NCI-H2196 treated with DMSO at 0.1 percent for 48 hours (cell line): ENCODE data around the gene RASGRF1.

Experiments used
- DNase-seq: peaks from one replicate; lab custom pipeline; 2025; ENCODE audit not compliant: unreplicated experiment; lab: John Stamatoyannopoulos, UW

The RASGRF1 gene

GRCh38 chr15:79067072-79067833, 23.3 kb downstream of the RASGRF1 start:
- no peak for DNase-seq

- no peak for DNase-seq
Observed at GRCh38 chr15:79066391-79067071, 24.0 kb downstream of the RASGRF1 start.

- DNase-seq = no peak
Observed at GRCh38 chr15:79065706-79066376, 24.7 kb downstream of the RASGRF1 start.

DNA sequence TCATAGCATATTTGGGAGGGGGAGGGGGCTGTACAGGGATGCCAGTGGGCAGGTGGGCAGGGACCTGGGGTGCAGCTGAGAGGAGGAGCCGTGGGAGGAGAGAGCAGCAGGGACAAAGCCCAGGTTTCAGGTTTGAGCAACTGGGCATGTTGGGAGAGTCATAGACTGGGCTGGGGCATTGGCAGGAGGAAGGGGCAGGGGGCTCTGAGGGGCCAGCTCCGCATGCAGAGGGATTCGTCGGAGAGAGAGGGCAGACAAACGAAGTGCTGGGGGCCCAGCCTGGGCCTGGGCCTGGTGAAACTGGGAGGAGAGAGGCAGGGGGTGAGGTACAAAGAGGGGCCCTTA, 25.2 kb downstream of the RASGRF1 start:
- DNase-seq = no peak

DNA sequence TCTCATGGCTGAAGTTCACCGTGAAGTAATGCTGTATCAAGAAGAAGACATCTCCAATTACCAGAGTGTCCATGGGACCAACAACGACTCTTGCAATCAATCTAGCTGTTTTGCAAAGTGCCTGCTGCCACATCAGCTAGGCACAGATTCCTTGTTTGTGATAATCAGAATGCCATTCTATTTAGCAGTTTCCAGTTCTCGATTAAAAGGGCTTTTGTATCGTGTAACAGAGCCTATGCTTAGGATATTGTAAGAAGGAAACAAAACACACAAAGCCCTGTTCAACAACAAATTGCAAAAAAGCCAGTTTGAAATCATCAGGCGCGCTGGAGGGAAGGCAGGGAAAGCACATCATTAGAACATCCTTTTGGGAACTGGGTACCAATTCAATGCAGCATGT, 26.1 kb downstream of the RASGRF1 start:
- no peak for DNase-seq

DNA sequence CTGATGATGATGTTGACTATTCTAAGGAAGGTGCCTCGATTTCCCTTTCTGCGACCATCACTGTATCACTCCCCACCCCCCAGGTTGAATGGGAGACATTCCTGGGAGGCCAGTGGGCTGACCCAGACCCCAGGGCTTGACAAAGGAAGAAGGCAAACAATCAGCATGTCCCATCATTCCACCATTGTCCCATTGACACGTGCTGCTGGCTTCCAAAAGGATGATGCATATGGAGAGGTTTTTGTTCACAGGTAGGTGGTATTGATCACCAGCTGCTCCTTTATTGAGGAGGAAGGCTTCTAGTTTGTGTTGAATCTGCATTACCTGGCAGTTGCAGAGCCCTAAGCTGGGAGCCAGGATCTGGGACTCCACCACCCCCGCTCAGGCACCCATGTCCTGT, 30.4 kb downstream of the RASGRF1 start:
- no peak for DNase-seq

DNA sequence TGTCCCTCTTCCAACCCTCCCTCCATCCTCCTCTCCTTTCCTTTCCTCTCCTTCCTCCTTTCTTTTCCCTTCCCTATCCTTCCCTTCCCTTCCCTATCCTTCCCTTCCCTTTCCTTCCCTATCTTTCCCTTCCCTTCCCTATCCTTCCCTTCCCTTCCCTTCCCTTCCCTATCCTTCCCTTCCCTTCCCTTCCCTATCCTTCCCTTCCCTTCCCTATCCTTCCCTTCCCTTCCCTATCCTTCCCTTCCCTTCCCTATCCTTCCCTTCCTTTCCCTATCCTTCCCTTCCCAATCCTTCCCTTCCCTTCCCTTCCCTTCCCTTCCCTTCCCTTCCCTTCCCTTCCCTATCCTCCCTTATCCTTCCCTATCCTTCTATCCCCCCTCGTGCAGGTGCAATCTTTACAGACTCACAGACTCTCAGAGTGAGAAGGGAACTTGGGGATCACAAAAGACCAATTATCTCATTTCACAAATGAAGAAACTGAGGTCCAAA, 31.5 kb downstream of the RASGRF1 start:
- DNase-seq = no peak

DNA sequence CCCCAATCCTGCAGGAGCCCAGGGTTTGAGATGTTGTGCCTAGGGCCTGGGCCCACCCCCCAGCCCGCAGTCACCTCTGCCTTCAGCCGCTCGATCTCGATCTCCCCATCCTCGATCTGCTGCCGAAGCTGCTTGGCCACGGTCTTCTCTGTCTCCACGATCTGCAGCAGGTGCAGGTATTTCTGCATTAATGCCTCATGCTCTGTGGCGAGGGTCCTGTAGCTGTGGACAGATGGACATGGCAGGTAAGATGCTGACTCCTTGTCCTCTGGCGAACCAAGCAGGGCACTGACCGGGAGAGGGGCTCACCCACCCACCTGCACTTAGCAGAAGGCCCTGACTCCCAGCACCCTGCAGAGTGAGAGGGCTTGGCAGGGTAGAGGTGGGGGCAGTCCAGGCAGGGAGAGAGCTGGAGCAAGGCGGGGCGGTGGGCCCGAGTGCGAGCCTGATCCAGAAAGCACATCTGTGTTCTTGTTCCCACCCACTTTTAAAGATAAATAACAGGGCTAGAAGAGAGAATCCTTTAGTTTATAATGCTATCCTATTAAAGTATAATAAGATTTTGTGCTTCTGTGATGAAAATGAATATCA, 32.2 kb downstream of the RASGRF1 start:
- DNase-seq = no peak

GRCh38 chr15:79057050-79057449, 33.5 kb downstream of the RASGRF1 start:
- no peak for DNase-seq

GRCh38 chr15:79054350-79054749, 36.2 kb downstream of the RASGRF1 start:
- no peak for DNase-seq

DNA sequence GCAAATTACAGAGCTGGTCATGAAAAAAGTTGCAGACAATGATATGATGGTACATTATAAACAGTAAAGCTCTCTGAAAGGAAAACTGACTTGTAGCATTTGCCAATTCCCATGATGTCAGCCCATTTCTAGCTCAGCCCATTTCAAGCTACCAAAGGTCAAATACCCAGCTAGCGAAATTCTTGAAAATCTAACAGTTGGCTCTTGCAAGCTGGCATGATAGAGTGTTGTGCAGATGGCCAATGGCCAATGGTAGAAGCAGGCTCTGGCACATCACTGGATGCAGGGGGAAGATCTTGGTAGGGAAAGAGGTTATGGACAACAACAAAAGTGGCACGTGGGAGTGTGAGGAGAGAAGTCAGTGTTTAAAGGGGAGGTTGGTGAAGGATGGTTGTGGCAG, 36.7 kb downstream of the RASGRF1 start:
- no peak for DNase-seq

GRCh38 chr15:79051941-79052731, 38.4 kb downstream of the RASGRF1 start:
- no peak for DNase-seq

DNA sequence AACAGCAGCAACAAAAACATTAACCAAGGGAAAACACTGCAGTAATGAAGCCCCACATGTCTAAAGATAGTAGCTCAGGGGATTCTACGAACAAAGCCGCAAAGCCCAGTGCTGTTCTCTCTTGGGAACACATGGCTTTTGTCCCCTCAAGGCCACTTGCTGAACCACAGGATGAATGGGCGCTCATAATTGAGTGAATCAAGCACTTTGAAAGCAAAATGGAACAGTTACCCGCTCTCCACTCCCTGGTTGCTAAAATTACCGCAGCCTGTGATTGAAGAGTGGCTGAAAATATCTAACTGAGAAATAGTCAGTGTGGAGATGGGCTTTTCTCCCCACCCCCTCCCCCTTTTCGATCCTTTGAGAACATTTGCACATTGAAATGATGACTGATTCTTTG, 39.6 kb downstream of the RASGRF1 start:
- DNase-seq = no peak

DNA sequence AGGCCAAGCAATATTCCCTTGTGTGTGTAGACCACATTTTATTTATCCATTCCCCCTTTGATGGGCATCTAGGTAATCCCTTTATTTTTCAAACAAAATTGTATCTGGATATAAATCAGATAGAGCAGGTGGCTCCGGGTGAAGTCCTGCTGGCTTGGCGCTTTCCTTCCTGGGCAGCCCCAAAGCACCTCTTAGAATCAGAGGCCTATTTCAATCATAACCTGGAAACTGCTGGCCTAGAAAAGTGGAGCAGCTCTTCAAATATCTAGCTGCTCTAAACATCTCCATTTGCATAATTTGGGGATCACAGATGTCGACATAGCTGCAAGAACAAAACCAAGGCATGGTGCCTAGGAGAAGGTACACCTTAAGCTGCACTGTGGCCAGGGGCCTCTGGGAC, 40.2 kb downstream of the RASGRF1 start:
- DNase-seq = no peak

DNA sequence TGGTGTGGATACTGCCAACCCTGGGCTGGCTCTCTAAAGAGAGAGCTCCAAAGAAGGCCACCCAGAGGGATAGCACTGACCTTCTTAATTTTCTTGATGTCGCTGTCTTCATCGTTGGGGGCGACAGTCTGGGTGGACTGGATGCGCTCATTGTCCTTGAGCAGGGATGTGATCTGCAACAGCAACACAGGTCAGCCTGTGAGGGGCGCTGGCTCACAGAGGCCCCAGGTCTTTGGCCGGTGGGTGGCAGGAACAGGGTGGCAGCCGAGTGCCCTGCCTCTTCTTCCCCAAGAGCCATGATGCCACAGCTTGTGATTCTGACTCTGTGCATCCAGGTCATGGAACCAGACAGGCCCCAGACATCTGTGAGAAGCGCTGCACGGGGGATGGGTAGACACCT, 41.2 kb downstream of the RASGRF1 start:
- no peak for DNase-seq

- no peak for DNase-seq
Observed at GRCh38 chr15:79047676-79048439, 42.7 kb downstream of the RASGRF1 start.

GRCh38 chr15:79046691-79047404, 43.7 kb downstream of the RASGRF1 start:
- no peak for DNase-seq

GRCh38 chr15:79045041-79045440, 45.5 kb downstream of the RASGRF1 start:
- no peak for DNase-seq

DNA sequence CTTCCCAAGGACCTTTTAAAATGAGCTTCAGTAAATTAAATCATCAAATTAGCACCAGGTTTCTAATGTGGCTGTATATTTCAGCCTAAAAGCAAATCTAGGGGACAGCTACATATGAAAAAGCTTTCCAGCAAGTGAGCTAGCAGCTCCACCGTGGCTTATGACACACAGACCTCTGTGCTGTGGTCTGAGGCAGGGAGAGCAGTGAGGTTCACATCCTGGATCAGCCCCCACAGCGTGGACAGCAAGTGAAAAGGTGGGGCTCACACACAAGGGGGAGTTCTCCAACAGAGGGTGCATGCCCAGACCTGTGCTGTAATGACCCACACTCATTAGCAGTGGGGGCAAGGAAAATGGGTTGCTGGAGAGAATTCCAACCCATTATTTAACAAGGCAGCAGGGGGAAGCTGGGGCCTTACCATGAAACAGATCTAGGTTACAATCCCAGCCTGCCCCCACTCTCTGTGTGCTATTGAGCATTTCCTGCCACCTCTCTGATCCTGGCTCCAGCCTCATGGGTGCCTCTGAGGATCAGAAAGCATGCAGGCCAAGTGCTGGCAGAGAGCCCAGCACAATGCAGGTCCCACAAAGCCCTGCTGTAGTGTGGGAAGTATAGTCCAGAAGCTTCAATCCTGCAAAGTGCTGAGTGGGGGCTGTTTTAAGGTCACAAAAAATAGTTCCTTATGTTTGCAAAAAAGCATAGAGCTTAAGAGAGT, 48.2 kb downstream of the RASGRF1 start:
- no peak for DNase-seq
